HL-60 (cell line): ENCODE measurements around the gene BTF3.
"Not testable (repeated sequence)": the region's sequence is repeated elsewhere in the genome, so short reads cannot be mapped to it uniquely, and the experiment has no call there.

Source experiments
- DNase-seq, 2 experiments: peaks; one replicate each; pipeline ENCODE4 v3.0.0-alpha.2; 2010 to 2020; ENCODE audit warnings: low read depth in 1 of 2, low spot score in 1 of 2
- H3K27ac ChIP-seq: fragments of 250-450 bp; sonication (Bioruptor Pico); replicated peaks from 2 replicates; pipeline ENCODE4 v1.5.1; 2020; ENCODE audit warnings: mild to moderate bottlenecking, moderate library complexity
- H3K27me3 ChIP-seq: fragments of 250-450 bp; sonication (Bioruptor Pico); 2 replicates; pipeline ENCODE4 v1.5.1; 2021; ENCODE audit warnings: mild to moderate bottlenecking, moderate library complexity; ENCODE audit not compliant: insufficient read depth, poor library complexity, severe bottlenecking
- H3K4me3 ChIP-seq: replicated peaks from 2 replicates; pipeline ENCODE4 v1.5.1; 2011; ENCODE audit warnings: mild to moderate bottlenecking, control low read depth, low read length; ENCODE audit not compliant: insufficient read depth
- GABPA ChIP-seq: IDR thresholded peaks from 2 replicates; pipeline ENCODE4 v1.6.1; 2012; ENCODE audit warnings: low read depth
- POLR2AphosphoS5 ChIP-seq: IDR thresholded peaks from 2 replicates; pipeline ENCODE4 v1.6.1; 2012; ENCODE audit warnings: low read depth
- SPI1 ChIP-seq: IDR thresholded peaks from 2 replicates; pipeline ENCODE4 v1.6.1; 2012; ENCODE audit warnings: low read depth, mild to moderate bottlenecking, borderline replicate concordance
- TF ChIP-seq, protein P1 (sequence below): IDR thresholded peaks from one replicate; pipeline ENCODE4 v1.5.1; 2011; ENCODE audit warnings: low read length, control low read depth, inconsistent platforms; ENCODE audit not compliant: insufficient read depth
- TF ChIP-seq, protein P2 (sequence below): IDR thresholded peaks from 2 replicates; pipeline ENCODE4 v1.6.1; 2012; ENCODE audit warnings: low read depth; ENCODE audit not compliant: insufficient replicate concordance

BTF3 gene

DNA sequence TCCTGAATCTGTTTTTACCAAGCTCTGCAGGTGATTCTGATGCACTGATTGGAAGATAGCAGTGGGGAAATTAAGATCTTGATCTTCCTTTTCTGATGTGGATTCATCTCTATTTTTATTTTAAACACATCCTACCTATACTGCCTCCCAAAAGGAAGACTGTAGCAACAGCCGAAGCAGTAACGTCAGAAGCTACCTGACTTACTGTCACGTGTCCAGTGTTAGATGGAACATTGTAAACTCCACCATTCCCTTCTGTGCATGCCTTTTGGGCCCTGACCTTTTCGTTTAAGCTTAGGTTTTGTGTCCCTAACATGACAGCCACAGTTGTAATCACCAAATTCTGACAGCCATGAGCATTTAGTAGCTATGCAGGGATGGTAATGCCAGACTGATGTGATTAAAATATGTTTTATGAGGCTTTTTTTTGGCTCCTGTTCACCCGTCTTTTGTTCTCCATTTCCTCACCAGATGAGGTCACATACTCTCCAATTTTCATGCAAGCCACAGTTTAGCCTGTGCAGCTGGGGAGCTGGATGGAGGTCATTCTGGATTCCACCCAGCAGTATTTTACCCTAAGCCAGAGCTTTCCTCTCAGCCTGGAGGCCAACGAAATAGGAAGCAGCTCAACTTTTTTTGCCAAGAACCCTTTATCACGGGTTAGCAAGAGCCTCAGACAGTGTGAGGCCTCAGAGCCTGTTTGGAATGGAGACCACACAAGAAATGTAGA, 34.1 kb upstream of the BTF3 start:
- no peak overlapping the region for H3K27ac ChIP-seq
- TF ChIP-seq GABPA = no peak
- TF ChIP-seq, protein P1, sequence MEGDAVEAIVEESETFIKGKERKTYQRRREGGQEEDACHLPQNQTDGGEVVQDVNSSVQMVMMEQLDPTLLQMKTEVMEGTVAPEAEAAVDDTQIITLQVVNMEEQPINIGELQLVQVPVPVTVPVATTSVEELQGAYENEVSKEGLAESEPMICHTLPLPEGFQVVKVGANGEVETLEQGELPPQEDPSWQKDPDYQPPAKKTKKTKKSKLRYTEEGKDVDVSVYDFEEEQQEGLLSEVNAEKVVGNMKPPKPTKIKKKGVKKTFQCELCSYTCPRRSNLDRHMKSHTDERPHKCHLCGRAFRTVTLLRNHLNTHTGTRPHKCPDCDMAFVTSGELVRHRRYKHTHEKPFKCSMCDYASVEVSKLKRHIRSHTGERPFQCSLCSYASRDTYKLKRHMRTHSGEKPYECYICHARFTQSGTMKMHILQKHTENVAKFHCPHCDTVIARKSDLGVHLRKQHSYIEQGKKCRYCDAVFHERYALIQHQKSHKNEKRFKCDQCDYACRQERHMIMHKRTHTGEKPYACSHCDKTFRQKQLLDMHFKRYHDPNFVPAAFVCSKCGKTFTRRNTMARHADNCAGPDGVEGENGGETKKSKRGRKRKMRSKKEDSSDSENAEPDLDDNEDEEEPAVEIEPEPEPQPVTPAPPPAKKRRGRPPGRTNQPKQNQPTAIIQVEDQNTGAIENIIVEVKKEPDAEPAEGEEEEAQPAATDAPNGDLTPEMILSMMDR = no peak
- no peak for TF ChIP-seq POLR2AphosphoS5
- TF ChIP-seq SPI1 = no peak
- TF ChIP-seq, protein P2, sequence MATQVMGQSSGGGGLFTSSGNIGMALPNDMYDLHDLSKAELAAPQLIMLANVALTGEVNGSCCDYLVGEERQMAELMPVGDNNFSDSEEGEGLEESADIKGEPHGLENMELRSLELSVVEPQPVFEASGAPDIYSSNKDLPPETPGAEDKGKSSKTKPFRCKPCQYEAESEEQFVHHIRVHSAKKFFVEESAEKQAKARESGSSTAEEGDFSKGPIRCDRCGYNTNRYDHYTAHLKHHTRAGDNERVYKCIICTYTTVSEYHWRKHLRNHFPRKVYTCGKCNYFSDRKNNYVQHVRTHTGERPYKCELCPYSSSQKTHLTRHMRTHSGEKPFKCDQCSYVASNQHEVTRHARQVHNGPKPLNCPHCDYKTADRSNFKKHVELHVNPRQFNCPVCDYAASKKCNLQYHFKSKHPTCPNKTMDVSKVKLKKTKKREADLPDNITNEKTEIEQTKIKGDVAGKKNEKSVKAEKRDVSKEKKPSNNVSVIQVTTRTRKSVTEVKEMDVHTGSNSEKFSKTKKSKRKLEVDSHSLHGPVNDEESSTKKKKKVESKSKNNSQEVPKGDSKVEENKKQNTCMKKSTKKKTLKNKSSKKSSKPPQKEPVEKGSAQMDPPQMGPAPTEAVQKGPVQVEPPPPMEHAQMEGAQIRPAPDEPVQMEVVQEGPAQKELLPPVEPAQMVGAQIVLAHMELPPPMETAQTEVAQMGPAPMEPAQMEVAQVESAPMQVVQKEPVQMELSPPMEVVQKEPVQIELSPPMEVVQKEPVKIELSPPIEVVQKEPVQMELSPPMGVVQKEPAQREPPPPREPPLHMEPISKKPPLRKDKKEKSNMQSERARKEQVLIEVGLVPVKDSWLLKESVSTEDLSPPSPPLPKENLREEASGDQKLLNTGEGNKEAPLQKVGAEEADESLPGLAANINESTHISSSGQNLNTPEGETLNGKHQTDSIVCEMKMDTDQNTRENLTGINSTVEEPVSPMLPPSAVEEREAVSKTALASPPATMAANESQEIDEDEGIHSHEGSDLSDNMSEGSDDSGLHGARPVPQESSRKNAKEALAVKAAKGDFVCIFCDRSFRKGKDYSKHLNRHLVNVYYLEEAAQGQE = no peak
- H3K27me3 ChIP-seq = no peaks in the 10 kb centered on the region
- no peak for DNase-seq
- no peak overlapping the region for H3K4me3 ChIP-seq

DNA sequence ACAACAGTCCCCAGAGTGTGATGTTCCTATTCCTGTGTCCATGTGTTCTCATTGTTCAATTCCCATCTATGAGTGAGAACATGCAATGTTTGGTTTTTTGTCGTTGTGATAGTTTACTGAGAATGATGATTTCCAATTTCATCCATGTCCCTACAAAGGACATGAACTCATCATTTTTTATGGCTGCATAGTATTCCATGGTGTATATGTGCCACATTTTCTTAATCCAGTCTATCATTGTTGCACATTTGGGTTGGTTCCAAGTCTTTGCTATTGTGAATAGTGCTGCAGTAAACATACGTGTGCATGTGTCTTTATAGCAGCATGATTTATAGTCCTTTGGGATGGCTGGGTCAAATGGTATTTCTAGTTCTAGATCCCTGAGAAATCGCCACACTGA, 29.6 kb upstream of the BTF3 start:
- not testable (repeated sequence) for H3K4me3 ChIP-seq, H3K27ac ChIP-seq, DNase-seq, H3K27me3 ChIP-seq

DNA sequence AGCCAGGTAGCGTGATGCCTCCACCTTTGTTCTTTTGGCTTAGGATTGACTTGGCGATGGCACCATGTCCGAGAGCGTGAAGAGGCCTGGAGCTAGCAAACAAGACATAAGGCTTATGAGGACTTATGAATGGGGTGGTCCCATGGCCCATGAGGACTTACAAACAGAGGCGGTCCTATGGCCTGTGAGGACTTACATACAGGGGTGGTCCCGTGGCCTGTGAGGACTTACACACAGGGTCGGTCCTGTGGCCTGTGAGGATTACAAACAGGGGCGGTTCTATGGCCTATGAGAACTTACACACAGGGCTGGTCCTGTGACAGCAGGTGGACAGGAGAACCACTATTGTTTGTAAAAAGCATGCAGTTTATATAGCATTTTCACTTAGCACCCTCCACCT, 28.4 kb upstream of the BTF3 start:
- Histone ChIP-seq H3K4me3 (no peak overlapping the region), H3K27ac (no peak overlapping the region), H3K27me3 (no peaks in the 10 kb centered on the region)
- DNase-seq = no peak
- TF ChIP-seq, protein P2 = no peak
- no peak for TF ChIP-seq GABPA

DNA sequence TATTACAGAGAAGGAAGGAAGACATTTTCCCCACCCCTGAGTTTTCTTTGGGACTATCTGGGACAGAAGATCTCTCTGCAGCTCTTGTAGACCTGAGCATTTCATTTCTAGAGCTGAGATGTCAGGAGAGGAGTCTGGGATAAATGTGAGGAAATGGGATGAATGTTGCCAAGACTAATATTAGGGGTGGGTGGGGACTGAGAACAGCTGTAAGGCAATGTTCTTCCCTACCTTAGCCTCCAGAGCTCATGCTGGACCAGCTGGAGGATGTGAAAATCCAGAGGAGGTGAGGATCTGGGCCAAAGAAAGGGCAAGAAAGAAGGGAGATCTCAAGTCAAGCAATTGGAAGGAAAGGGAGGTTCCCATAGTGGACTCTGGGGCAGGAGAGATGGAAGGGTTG, 26.6 kb upstream of the BTF3 start:
- Histone ChIP-seq H3K27me3 (no peaks in the 10 kb centered on the region), H3K27ac (no peak overlapping the region), H3K4me3 (no peak overlapping the region)
- no peak for DNase-seq
- TF ChIP-seq, protein P2 = no peak
- TF ChIP-seq SPI1 (no peak), POLR2AphosphoS5 (no peak)
- TF ChIP-seq, protein P1 = no peak
